Urinary bladder (tissue), 4 donors: ENCODE measurements around the gene KIF26B. TPM values are rescaled to one million over a fixed set of nuclear protein-coding genes. Genes with fewer than 3 reads are reported as not detected.
"Not testable (repeated sequence)": the region's sequence is repeated elsewhere in the genome, so short reads cannot be mapped to it uniquely, and the experiment has no call there.

Source experiments
- DNase-seq: peaks from one replicate; pipeline ENCODE4 v3.0.0-alpha.2; 2015; ENCODE audit errors: extremely low spot score
- H3K27ac ChIP-seq: one replicate; pipeline ENCODE4 v1.5.1; 2013; ENCODE audit warnings: low read depth, mild to moderate bottlenecking, moderate library complexity
- H3K36me3 ChIP-seq: one replicate; pipeline ENCODE4 v1.6.1; 2013; ENCODE audit warnings: mild to moderate bottlenecking, moderate library complexity; ENCODE audit not compliant: insufficient read depth
- H3K4me1 ChIP-seq: one replicate; pipeline ENCODE4 v1.6.1; 2013; ENCODE audit warnings: mild to moderate bottlenecking, moderate library complexity; ENCODE audit not compliant: insufficient read depth
- H3K4me3 ChIP-seq: one replicate; pipeline ENCODE4 v1.5.1; 2013; ENCODE audit warnings: low read depth, low read length
- WGBS: extraction: QIAGEN DNeasy Blood & Tissue Kit; methylation state at CpG from one replicate; pipeline ENCODE4 v1.1.7; 2013; 5-methylcytosine and 5-hydroxymethylcytosine counted together
- polyA plus RNA-seq: library from polyadenylated mRNA; stranded (reverse); fragments of 200-250 nt; gene quantifications from one replicate; pipeline ENCODE4 v1.2.3, GENCODE V29; 2013
- total RNA-seq: library from RNA; depleted of rRNA; stranded (reverse); fragments of >200 nt; gene quantifications from one replicate; pipeline ENCODE4 v1.2.3, GENCODE V29; 2014
- donor health status: healthy with polysubstance abuse.
- donor health status: healthy.

The KIF26B gene
- total and polyA plus RNA-seq, 2 donors = 0.62 to 12.2 TPM

GRCh38 chr1:245124241-245124640 lies 30.5 kb upstream of the KIF26B start:
- 94% methylated on average over 6 of the region's 6 CpGs for WGBS
- H3K27ac ChIP-seq = no peak overlapping the region
- H3K4me1 ChIP-seq = no peaks in the 10 kb centered on the region
- DNase-seq = no peak
- H3K4me3 ChIP-seq = no peak overlapping the region
- H3K36me3 ChIP-seq = no peaks in the 10 kb centered on the region

- Histone ChIP-seq H3K36me3 (no peaks in the 10 kb centered on the region), H3K4me1 (no peaks in the 10 kb centered on the region), H3K4me3 (no peak overlapping the region), H3K27ac (no peak overlapping the region)
- DNase-seq = no peak
- 93% methylated on average over 11 of the region's 11 CpGs for WGBS
Observed at GRCh38 chr1:245124644-245125043, 30.1 kb upstream of the KIF26B start.

GRCh38 chr1:245126530-245126929 lies 28.3 kb upstream of the KIF26B start:
- DNase-seq = no peak
- H3K36me3 ChIP-seq = no peaks in the 10 kb centered on the region
- H3K27ac ChIP-seq = no peak overlapping the region
- no peak overlapping the region for H3K4me3 ChIP-seq
- H3K4me1 ChIP-seq = no peaks in the 10 kb centered on the region
- 37% methylated on average over 5 of the region's 5 CpGs for WGBS

GRCh38 chr1:245128381-245129101 lies 26.2 kb upstream of the KIF26B start:
- Histone ChIP-seq H3K4me3 (no peak overlapping the region), H3K4me1 (no peaks in the 10 kb centered on the region), H3K36me3 (no peaks in the 10 kb centered on the region), H3K27ac (no peak overlapping the region)
- WGBS = 86% methylated on average over 20 of the region's 20 CpGs
- no peak for DNase-seq

- Histone ChIP-seq H3K4me1 (no peaks in the 10 kb centered on the region), H3K4me3 (no peak overlapping the region), H3K27ac (no peak overlapping the region), H3K36me3 (no peaks in the 10 kb centered on the region)
- no peak for DNase-seq
- WGBS = 38% methylated on average over 19 of the region's 19 CpGs
Observed at GRCh38 chr1:245129319-245130240, 25.2 kb upstream of the KIF26B start.

- not testable (repeated sequence) for H3K36me3 ChIP-seq, H3K27ac ChIP-seq, DNase-seq, H3K4me1 ChIP-seq, H3K4me3 ChIP-seq
- WGBS = 67% methylated on average over 16 of the region's 16 CpGs
Observed at GRCh38 chr1:245130281-245131025, 24.3 kb upstream of the KIF26B start.

GRCh38 chr1:245131026-245131393 lies 23.8 kb upstream of the KIF26B start:
- Histone ChIP-seq H3K27ac (no peak overlapping the region), H3K4me1 (no peaks in the 10 kb centered on the region), H3K4me3 (no peak overlapping the region), H3K36me3 (no peaks in the 10 kb centered on the region)
- no peak for DNase-seq
- 45% methylated on average over 9 of the region's 9 CpGs for WGBS

- DNase-seq = no peak
- WGBS = 61% methylated on average over 11 of the region's 11 CpGs
Observed at GRCh38 chr1:245132771-245133170, 22.0 kb upstream of the KIF26B start.

GRCh38 chr1:245133995-245134715 lies 20.6 kb upstream of the KIF26B start:
- no peaks in the 10 kb centered on the region for H3K4me1 ChIP-seq
- no peak for DNase-seq

More at GRCh38 chr1:245132771-245133170, 22.0 kb upstream of the KIF26B start:
- H3K4me3 ChIP-seq = no peak overlapping the region
- H3K4me1 ChIP-seq = no peaks in the 10 kb centered on the region
- no peaks in the 10 kb centered on the region for H3K36me3 ChIP-seq
- H3K27ac ChIP-seq = no peak overlapping the region

GRCh38 chr1:245142171-245142798 lies 12.5 kb upstream of the KIF26B start:
- no peak overlapping the region for H3K4me3 ChIP-seq
- WGBS = 89% methylated on average over 18 of the region's 18 CpGs
- H3K27ac ChIP-seq = no peak overlapping the region
- H3K4me1 ChIP-seq = no peaks in the 10 kb centered on the region
- no peaks in the 10 kb centered on the region for H3K36me3 ChIP-seq
- DNase-seq = no peak

More at GRCh38 chr1:245133995-245134715, 20.6 kb upstream of the KIF26B start:
- no peak overlapping the region for H3K4me3 ChIP-seq
- no peak overlapping the region for H3K27ac ChIP-seq
- WGBS = 76% methylated on average over 17 of the region's 17 CpGs
- H3K36me3 ChIP-seq = no peaks in the 10 kb centered on the region

GRCh38 chr1:245142976-245143375 lies 11.8 kb upstream of the KIF26B start:
- no peak overlapping the region for H3K4me3 ChIP-seq
- no peaks in the 10 kb centered on the region for H3K4me1 ChIP-seq
- 93% methylated on average over 14 of the region's 14 CpGs for WGBS
- no peak overlapping the region for H3K27ac ChIP-seq
- no peak for DNase-seq
- H3K36me3 ChIP-seq = no peaks in the 10 kb centered on the region

- Histone ChIP-seq H3K36me3 (no peaks in the 10 kb centered on the region), H3K27ac (no peak overlapping the region), H3K4me1 (no peaks in the 10 kb centered on the region), H3K4me3 (no peak overlapping the region)
- WGBS = 85% methylated on average over 8 of the region's 8 CpGs
- DNase-seq = no peak
Observed at GRCh38 chr1:245143849-245144248, 10.9 kb upstream of the KIF26B start.

GRCh38 chr1:245148069-245148468 lies 6.7 kb upstream of the KIF26B start:
- H3K4me1 ChIP-seq = no peaks in the 10 kb centered on the region
- WGBS = 80% methylated on average over 3 of the region's 3 CpGs
- H3K36me3 ChIP-seq = no peaks in the 10 kb centered on the region
- no peak overlapping the region for H3K4me3 ChIP-seq
- H3K27ac ChIP-seq = no peak overlapping the region
- no peak for DNase-seq
